Measurements from ENCODE around the gene PIEZO1. TPM values are rescaled to one million over a fixed set of nuclear protein-coding genes. Genes with fewer than 3 reads are reported as not detected.

The PIEZO1 gene
- total and polyA plus RNA-seq, 2 donors (not counting 3 experiments of a cell fraction or from before 2014, with no cell fraction given), result 298 to 322 TPM

- no peak for FAIRE-seq
- TF ChIP-seq POLR2A (IDR thresholded peaks at IDR 0.05; ENCODE audit: low read depth, low read length) (no peak), POLR2AphosphoS5 (IDR thresholded peaks at IDR 0.05; ENCODE audit: insufficient read depth, low read depth, low read length) (no peak), MYC (IDR thresholded peaks at IDR 0.05; ENCODE audit: low read depth, low read length) (no peak), GATA2 (IDR thresholded peaks at IDR 0.05; ENCODE audit: insufficient read depth, insufficient read length, low read depth, low read length) (no peak), JUN (IDR thresholded peaks at IDR 0.05; ENCODE audit: borderline replicate concordance, insufficient read depth, insufficient read length, low read depth) (no peak), EZH2 (IDR thresholded peaks at IDR 0.05; ENCODE audit: borderline replicate concordance, low read depth, low read length, severe bottlenecking) (no peak), MAX (IDR thresholded peaks at IDR 0.05; ENCODE audit: insufficient read depth, insufficient read length) (no peak)
- H3K9me1 ChIP-seq (replicated peaks; ENCODE audit: control insufficient read depth, extremely low read depth, insufficient read depth, low read length), result no peaks in the 10 kb centered on the region
- H3K4me3 ChIP-seq (replicated peaks in 1 of 3; ENCODE audit: insufficient read depth in 1 of 3, low read depth in 1 of 3, low read length in 3 of 3), result no peak overlapping the region
- H4K20me1 ChIP-seq (replicated peaks; ENCODE audit: control insufficient read depth, extremely low read depth, insufficient read depth, low read length), result no peaks in the 10 kb centered on the region
- intact Hi-C loops (cut with micrococcal nuclease) (no loop called here), dilution Hi-C loops (cut with MboI; ENCODE audit: extremely low pct_ligation_motif_present, low sequenced_read_pairs) (no loop called here)
- ChIA-PET POLR2A (no interaction called here), CTCF (no interaction called here)
- no TSS peak for BruUV-seq (replicated peaks)
- no peak overlapping the region for H2AFZ ChIP-seq (ENCODE audit: low read depth, low read length)
- H3K4me2 ChIP-seq (ENCODE audit: insufficient read depth, low read length), result no peak overlapping the region
- H3K4me1 ChIP-seq (ENCODE audit: control insufficient read depth, extremely low read depth, insufficient read depth, low read length), result no peaks in the 10 kb centered on the region
- no peak for DNase-seq (ENCODE audit: low read depth, low spot score)
- peaks cover 4 to 11% of the 10 kb centered on the region in 2 experiments for H3K36me3 ChIP-seq (ENCODE audit: control insufficient read depth in 2 of 2, extremely low read depth in 1 of 2, insufficient read depth in 2 of 2, low read length in 2 of 2)
- no peak overlapping the region for H3K9ac ChIP-seq (replicated peaks; ENCODE audit: extremely low read depth, insufficient read depth, low read length)
- H3K9me3 ChIP-seq (replicated peaks; ENCODE audit: control insufficient read depth, insufficient read depth, low read length), result no peaks in the 10 kb centered on the region
- H3K79me2 ChIP-seq (ENCODE audit: control insufficient read depth, insufficient read depth, low read length), result no peaks in the 10 kb centered on the region
- no peaks in the 10 kb centered on the region for H3K27me3 ChIP-seq (ENCODE audit: control insufficient read depth in 2 of 2, insufficient read depth in 2 of 2, low read length in 2 of 2)
- H3K27ac ChIP-seq (ENCODE audit: insufficient read depth, low read depth, low read length), result no peak overlapping the region
Observed at GRCh38 chr16:88693420-88694177, 91.4 kb downstream of the PIEZO1 start.

GRCh38 chr16:88692861-88693260 lies 92.2 kb downstream of the PIEZO1 start:
- H3K4me3 ChIP-seq (replicated peaks in 1 of 3; ENCODE audit: insufficient read depth in 1 of 3, low read depth in 1 of 3, low read length in 3 of 3), result no peak overlapping the region
- intact Hi-C loops (cut with micrococcal nuclease), result no loop called here
- H3K9me1 ChIP-seq (replicated peaks; ENCODE audit: control insufficient read depth, extremely low read depth, insufficient read depth, low read length), result no peaks in the 10 kb centered on the region
- no peaks in the 10 kb centered on the region for H3K9me3 ChIP-seq (replicated peaks; ENCODE audit: control insufficient read depth, insufficient read depth, low read length)
- TF ChIP-seq GATA2 (IDR thresholded peaks at IDR 0.05; ENCODE audit: insufficient read depth, insufficient read length, low read depth, low read length) (no peak), MYC (IDR thresholded peaks at IDR 0.05; ENCODE audit: low read depth, low read length) (no peak), CTCF (IDR thresholded peaks at IDR 0.05; ENCODE audit: extremely low read depth in 1 of 2, insufficient read depth in 1 of 2, low read depth in 1 of 2, low read length in 2 of 2) (no peak)
- no peaks in the 10 kb centered on the region for H4K20me1 ChIP-seq (replicated peaks; ENCODE audit: control insufficient read depth, extremely low read depth, insufficient read depth, low read length)
- H3K27me3 ChIP-seq (ENCODE audit: control insufficient read depth in 2 of 2, insufficient read depth in 2 of 2, low read length in 2 of 2), result peaks cover 0 to 2% of the 10 kb centered on the region in 2 experiments
- no peak overlapping the region for H3K4me2 ChIP-seq (ENCODE audit: insufficient read depth, low read length)
- DNase-seq (ENCODE audit: low read depth, low spot score) (no peak), FAIRE-seq (no peak)
- no peak overlapping the region for H3K9ac ChIP-seq (replicated peaks; ENCODE audit: extremely low read depth, insufficient read depth, low read length)
- H3K4me1 ChIP-seq (ENCODE audit: control insufficient read depth, extremely low read depth, insufficient read depth, low read length), result no peaks in the 10 kb centered on the region
- POLR2A ChIA-PET, result no interaction called here
- H3K36me3 ChIP-seq (ENCODE audit: control insufficient read depth in 2 of 2, extremely low read depth in 1 of 2, insufficient read depth in 2 of 2, low read length in 2 of 2), result peaks cover 4 to 7% of the 10 kb centered on the region in 2 experiments
- H3K27ac ChIP-seq (ENCODE audit: insufficient read depth, low read depth, low read length), result no peak overlapping the region
- no peak overlapping the region for H2AFZ ChIP-seq (ENCODE audit: low read depth, low read length)
- CTCF ChIA-PET, result no interaction called here
- no peaks in the 10 kb centered on the region for H3K79me2 ChIP-seq (ENCODE audit: control insufficient read depth, insufficient read depth, low read length)
- dilution Hi-C loops (cut with MboI; ENCODE audit: extremely low pct_ligation_motif_present, low sequenced_read_pairs), result no loop called here
- no TSS peak for BruUV-seq (replicated peaks)
